OCI-LY3 (cell line): ENCODE results near the gene EFHC1.

ENCODE experiments used
- EZH2phosphoT487 ChIP-seq: fragments of 200-600 bp; shearing (Covaris generic); IDR thresholded peaks from 2 replicates; pipeline ENCODE4 v1.6.1; 2018; ENCODE audit warnings: antibody characterized with exemption, mixed run types, low read depth
- TF ChIP-seq, protein P1 (sequence below): fragments of 200-600, 300-600 bp; sonication (generic); IDR thresholded peaks from 2 replicates; pipeline ENCODE4 v1.5.1; 2014; ENCODE audit warnings: antibody characterized with exemption, low read length, low read depth

DNA sequence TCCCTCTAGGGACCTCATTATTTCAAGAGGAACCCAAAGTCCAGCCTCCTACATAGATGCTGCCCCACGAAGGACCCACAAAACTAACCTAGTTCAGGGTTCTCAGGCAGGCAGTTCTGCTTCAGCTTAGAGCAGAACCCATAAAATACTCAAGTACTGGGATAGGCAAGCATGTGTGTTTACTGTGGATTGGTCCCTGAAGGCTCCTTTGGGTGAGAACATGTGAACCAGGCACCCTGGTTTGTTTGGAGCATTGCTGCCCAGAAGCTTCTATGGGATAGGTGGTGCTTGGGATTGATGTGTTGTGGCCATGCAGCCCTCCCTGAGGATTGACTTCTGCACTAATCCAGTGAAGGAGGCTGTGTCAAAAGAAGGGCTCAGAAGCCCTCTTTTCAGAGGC is 14.9 kb upstream of the EFHC1 start:
- TF ChIP-seq, protein P1, sequence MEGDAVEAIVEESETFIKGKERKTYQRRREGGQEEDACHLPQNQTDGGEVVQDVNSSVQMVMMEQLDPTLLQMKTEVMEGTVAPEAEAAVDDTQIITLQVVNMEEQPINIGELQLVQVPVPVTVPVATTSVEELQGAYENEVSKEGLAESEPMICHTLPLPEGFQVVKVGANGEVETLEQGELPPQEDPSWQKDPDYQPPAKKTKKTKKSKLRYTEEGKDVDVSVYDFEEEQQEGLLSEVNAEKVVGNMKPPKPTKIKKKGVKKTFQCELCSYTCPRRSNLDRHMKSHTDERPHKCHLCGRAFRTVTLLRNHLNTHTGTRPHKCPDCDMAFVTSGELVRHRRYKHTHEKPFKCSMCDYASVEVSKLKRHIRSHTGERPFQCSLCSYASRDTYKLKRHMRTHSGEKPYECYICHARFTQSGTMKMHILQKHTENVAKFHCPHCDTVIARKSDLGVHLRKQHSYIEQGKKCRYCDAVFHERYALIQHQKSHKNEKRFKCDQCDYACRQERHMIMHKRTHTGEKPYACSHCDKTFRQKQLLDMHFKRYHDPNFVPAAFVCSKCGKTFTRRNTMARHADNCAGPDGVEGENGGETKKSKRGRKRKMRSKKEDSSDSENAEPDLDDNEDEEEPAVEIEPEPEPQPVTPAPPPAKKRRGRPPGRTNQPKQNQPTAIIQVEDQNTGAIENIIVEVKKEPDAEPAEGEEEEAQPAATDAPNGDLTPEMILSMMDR = no peak
- no peak for TF ChIP-seq EZH2phosphoT487
